Activated CD4-positive, alpha-beta T cell treated with anti-CD3 and anti-CD28 coated beads for 36 hours (primary cell): ENCODE data around the gene CNIH3. TPM values are rescaled to one million over a fixed set of nuclear protein-coding genes. Genes with fewer than 3 reads are reported as not detected.

Experiments used
- ATAC-seq: fragments of 200-7000 bp; cut with Tn5 transposase; one replicate; pipeline ENCODE4 v1.10.0; 2021; ENCODE audit warnings: mild to moderate bottlenecking, moderate library complexity
- CTCF ChIA-PET: fragments of 350-600 bp; sonication (Branson Sonifier 250); formaldehyde crosslinking; loops from one replicate; lab custom pipeline; 2021; ENCODE audit warnings: antibody characterized with exemption; lab: Charles Lee
- POLR2A ChIA-PET: fragments of 350-600 bp; sonication (Branson Sonifier 250); formaldehyde crosslinking; loops from one replicate; lab custom pipeline; 2021; ENCODE audit warnings: antibody characterized with exemption, inconsistent platforms; lab: Charles Lee
- DNase-seq: peaks from one replicate; pipeline ENCODE4 v3.0.0-alpha.2; 2020
- H3K27ac Mint-ChIP-seq: one replicate; pipeline ENCODE4 v1.8.0; 2021; ENCODE audit warnings: mixed read lengths
- H3K27me3 Mint-ChIP-seq: one replicate; pipeline ENCODE4 v1.8.0; 2021; ENCODE audit warnings: mixed read lengths
- H3K36me3 Mint-ChIP-seq: one replicate; pipeline ENCODE4 v1.8.0; 2021; ENCODE audit warnings: low read depth, mixed read lengths
- H3K4me1 Mint-ChIP-seq: one replicate; pipeline ENCODE4 v1.8.0; 2021; ENCODE audit warnings: mixed read lengths
- H3K4me3 Mint-ChIP-seq: one replicate; pipeline ENCODE4 v1.8.0; 2021; ENCODE audit warnings: mild to moderate bottlenecking, moderate library complexity, mixed read lengths
- H3K9me3 Mint-ChIP-seq: one replicate; pipeline ENCODE4 v1.8.0; 2021; ENCODE audit warnings: low read depth, mixed read lengths
- intact Hi-C, 2 experiments: fragments of 100-400 bp; cut with DNase I in 1 of 2; cut with micrococcal nuclease in 1 of 2; formaldehyde crosslinking; loops; one replicate each; pipeline versions ENCODE4 v1.14.2 to v1.15.1; 2022 to 2024; cut with DNase I, micrococcal nuclease
- total RNA-seq, 2 experiments: library from RNA; stranded (reverse); gene quantifications; one replicate each; pipeline ENCODE4 v1.2.3, GENCODE V29; 2021

Gene CNIH3
- total RNA-seq, 2 experiments from 2014 or later = 1.5 to 1.8 TPM

DNA sequence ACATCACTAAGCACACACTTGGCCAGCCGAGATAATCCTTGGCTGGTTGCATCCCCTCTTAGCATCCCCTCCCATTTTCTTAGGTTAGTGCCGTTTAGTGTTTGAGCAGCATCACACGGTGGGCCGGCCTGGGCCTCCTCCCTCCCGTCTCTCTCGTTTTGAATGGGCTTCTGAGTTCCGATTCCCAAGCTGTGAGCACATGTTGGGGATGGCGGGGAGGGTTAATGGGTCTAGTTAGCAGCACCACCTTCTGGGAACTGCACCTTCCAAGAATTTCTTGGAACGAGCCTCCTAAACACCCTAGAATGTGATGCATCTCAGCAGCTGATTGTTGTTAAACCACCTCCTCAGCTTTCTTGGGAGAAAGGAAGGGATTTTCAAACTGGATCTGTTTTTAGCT is 73.3 kb downstream of the CNIH3 start:
- ChIA-PET POLR2A (interaction anchor here (0.6 kb wide), 1 partner anchor 201 kb away, joined by 3 read pairs; no protein-coding TSS in a partner anchor), CTCF (no interaction called here)
- Mint-ChIP-seq H3K27me3 (peaks cover 2% of the 10 kb centered on the region), H3K4me3 (no peak overlapping the region), H3K4me1 (no peaks in the 10 kb centered on the region), H3K27ac (no peak overlapping the region), H3K36me3 (no peaks in the 10 kb centered on the region), H3K9me3 (no peaks in the 10 kb centered on the region)
- DNase-seq (no peak), ATAC-seq (no peak)
- intact Hi-C loops = no loop called here

GRCh38 chr1:224690576-224690975 is 74.5 kb downstream of the CNIH3 start:
- no peaks in the 10 kb centered on the region for H3K36me3 Mint-ChIP-seq
- H3K4me3 Mint-ChIP-seq = no peak overlapping the region
- peaks cover 2% of the 10 kb centered on the region for H3K27me3 Mint-ChIP-seq
- no peak overlapping the region for H3K27ac Mint-ChIP-seq
- ChIA-PET POLR2A (no interaction called here), CTCF (no interaction called here)
- ATAC-seq = no peak
- H3K4me1 Mint-ChIP-seq = no peaks in the 10 kb centered on the region
- intact Hi-C loops = no loop called here
- H3K9me3 Mint-ChIP-seq = no peaks in the 10 kb centered on the region
- no peak for DNase-seq

DNA sequence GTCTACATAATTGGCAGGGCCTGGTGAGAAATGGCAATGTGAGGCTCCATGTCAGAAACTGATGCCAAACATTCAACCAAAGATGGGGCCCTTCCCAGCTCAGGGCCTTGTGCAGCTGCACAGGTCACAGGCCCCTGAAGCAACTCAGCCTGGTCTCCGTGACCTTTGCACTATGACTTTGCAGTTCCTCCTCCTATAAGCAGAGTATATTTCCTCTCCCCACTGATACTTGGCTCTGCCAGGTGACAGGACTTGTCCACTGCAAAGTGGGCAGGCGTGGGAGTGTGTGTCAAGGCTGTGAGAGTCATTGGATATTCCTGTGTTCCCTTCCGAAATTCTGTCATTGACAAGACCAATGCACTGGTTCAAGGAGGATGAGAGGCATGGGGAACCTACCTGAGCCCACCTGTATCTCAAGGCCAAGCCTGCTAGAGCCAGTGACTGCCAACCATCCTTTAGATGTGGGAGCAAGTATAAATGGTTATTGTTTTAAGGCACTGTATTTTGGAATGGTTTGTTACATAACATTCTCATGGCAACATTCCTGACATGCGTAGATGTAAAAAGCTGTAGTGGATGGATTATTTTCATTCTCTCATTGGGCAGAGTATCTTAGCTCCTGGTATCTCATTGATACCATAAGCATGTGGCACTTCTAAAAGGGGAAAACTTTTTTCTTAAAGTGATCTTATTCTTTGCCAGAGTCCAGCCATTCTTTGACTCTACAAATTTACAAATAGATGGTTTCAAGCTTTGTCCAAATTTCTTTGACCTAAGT is 75.2 kb downstream of the CNIH3 start:
- intact Hi-C loops = no loop called here

GRCh38 chr1:224694969-224695368 is 78.9 kb downstream of the CNIH3 start:
- no peaks in the 10 kb centered on the region for H3K4me1 Mint-ChIP-seq
- intact Hi-C loops = no loop called here
- POLR2A ChIA-PET = no interaction called here
- no peak for ATAC-seq
- DNase-seq = no peak
- no peak overlapping the region for H3K4me3 Mint-ChIP-seq
- CTCF ChIA-PET = no interaction called here
- no peak overlapping the region for H3K27ac Mint-ChIP-seq
- no peaks in the 10 kb centered on the region for H3K36me3 Mint-ChIP-seq
- no peaks in the 10 kb centered on the region for H3K27me3 Mint-ChIP-seq
- no peaks in the 10 kb centered on the region for H3K9me3 Mint-ChIP-seq

More for the DNA sequence above, 75.2 kb downstream of the CNIH3 start:
- POLR2A ChIA-PET = no interaction called here
- no peak overlapping the region for H3K4me3 Mint-ChIP-seq
- no peaks in the 10 kb centered on the region for H3K4me1 Mint-ChIP-seq
- DNase-seq (no peak), ATAC-seq (no peak)
- no peaks in the 10 kb centered on the region for H3K27me3 Mint-ChIP-seq
- no peak overlapping the region for H3K27ac Mint-ChIP-seq
- CTCF ChIA-PET = no interaction called here
- H3K36me3 Mint-ChIP-seq = no peaks in the 10 kb centered on the region
- no peaks in the 10 kb centered on the region for H3K9me3 Mint-ChIP-seq

DNA sequence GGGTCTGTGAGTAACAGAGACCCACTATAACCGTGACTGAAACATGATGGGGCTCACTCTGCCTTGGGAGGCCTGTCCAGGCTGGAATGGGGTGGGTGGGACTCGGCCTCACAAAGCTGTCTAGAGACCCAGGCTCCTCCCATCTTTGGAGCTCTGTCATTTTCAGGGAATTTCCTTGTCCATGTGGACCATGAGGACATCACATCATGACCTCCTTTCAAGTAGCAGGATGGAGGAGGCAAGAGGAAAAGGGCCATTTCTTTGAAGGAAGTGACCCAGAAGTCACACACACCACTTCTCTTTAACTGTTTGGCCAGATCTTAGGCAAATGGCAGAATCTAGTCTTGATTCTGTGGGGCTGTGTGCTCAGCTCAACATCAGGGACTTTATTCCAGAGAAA is 79.9 kb downstream of the CNIH3 start:
- Mint-ChIP-seq H3K4me3 (no peak overlapping the region), H3K36me3 (no peaks in the 10 kb centered on the region), H3K27ac (no peak overlapping the region), H3K4me1 (no peaks in the 10 kb centered on the region), H3K27me3 (no peaks in the 10 kb centered on the region), H3K9me3 (no peaks in the 10 kb centered on the region)
- ATAC-seq (no peak), DNase-seq (no peak)
- ChIA-PET CTCF (no interaction called here), POLR2A (no interaction called here)
- intact Hi-C loops = no loop called here

DNA sequence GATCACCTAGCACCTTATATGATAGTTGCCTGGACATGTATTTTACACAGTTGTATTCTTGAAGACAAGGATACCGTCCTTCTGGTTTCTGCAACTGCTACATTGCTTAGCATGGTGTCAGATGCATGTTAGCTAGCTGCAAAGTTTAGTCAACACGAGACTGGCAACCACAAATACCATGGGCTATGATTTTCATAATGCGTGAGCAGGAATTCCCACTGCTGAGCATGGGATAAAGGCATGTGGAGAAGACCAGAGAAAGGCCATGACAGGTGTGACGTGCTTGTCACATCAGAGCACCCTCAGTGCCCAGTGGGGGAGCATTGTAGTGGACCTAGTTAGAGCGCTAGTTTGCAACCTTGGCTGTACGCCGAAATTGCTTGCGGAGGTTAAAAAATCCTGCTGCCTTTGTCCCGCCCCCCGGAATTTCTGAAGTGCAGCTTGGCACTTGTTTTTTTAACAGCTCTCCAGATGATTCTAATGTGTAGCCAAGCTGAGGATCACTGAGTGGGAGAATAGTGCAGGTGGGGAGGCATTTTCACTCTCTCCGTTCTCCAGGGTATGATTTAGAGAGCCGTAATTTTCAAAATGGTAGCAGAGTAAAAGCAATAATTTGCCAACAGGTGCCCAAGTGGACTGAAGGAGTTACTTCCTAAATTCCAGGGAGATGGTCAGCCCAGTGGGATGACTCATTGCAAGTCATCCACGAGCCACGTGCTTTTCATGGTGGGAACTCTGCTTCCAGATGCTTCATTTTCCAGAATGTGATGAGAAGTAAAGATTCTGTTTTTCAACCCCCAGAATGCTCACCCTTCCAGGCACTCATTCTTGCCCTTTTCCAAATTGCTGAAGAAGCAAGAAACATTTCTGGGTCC is 81.0 kb downstream of the CNIH3 start:
- H3K27ac Mint-ChIP-seq = no peak overlapping the region
- POLR2A ChIA-PET = interaction anchor here (0.6 kb wide), 1 partner anchor 124 kb away, joined by 3 read pairs; no protein-coding TSS in a partner anchor
- intact Hi-C loops = no loop called here

GRCh38 chr1:224698015-224698451 is 81.9 kb downstream of the CNIH3 start:
- Mint-ChIP-seq H3K36me3 (no peaks in the 10 kb centered on the region), H3K4me1 (no peaks in the 10 kb centered on the region), H3K27me3 (no peaks in the 10 kb centered on the region), H3K27ac (no peak overlapping the region), H3K4me3 (no peak overlapping the region), H3K9me3 (no peaks in the 10 kb centered on the region)
- ChIA-PET POLR2A (no interaction called here), CTCF (no interaction called here)
- DNase-seq = no peak
- intact Hi-C loops = no loop called here
- no peak for ATAC-seq

More for the DNA sequence above, 81.0 kb downstream of the CNIH3 start:
- H3K4me1 Mint-ChIP-seq = no peaks in the 10 kb centered on the region
- H3K9me3 Mint-ChIP-seq = no peaks in the 10 kb centered on the region
- DNase-seq (no peak), ATAC-seq (no peak)
- no peaks in the 10 kb centered on the region for H3K36me3 Mint-ChIP-seq
- H3K4me3 Mint-ChIP-seq = no peak overlapping the region
- H3K27me3 Mint-ChIP-seq = no peaks in the 10 kb centered on the region
- CTCF ChIA-PET = interaction anchor here (1.2 kb wide), 1 partner anchor 115 kb away, joined by 3 read pairs; no protein-coding TSS in a partner anchor

- Mint-ChIP-seq H3K4me3 (no peak overlapping the region), H3K9me3 (no peaks in the 10 kb centered on the region), H3K4me1 (no peaks in the 10 kb centered on the region), H3K36me3 (no peaks in the 10 kb centered on the region), H3K27ac (no peak overlapping the region), H3K27me3 (no peaks in the 10 kb centered on the region)
- peak; percentile 25 for DNase-seq
- intact Hi-C loops = loop anchor here (1.0 to 5.0 kb wide), 2 partner anchors 150 to 151 kb away; no protein-coding TSS in a partner anchor
- ChIA-PET POLR2A (no interaction called here), CTCF (interaction anchor here (0.6 to 1.3 kb wide), 6 partner anchors 39 to 222 kb away, joined by 3 to 6 read pairs (median 4); no protein-coding TSS in a partner anchor)
- ATAC-seq = no peak
Observed at GRCh38 chr1:224700918-224701531, 84.9 kb downstream of the CNIH3 start.

GRCh38 chr1:224703702-224704101 is 87.6 kb downstream of the CNIH3 start:
- Mint-ChIP-seq H3K36me3 (no peaks in the 10 kb centered on the region), H3K27me3 (no peaks in the 10 kb centered on the region), H3K27ac (no peak overlapping the region), H3K4me1 (peaks cover 10% of the 10 kb centered on the region), H3K4me3 (no peak overlapping the region), H3K9me3 (no peaks in the 10 kb centered on the region)
- CTCF ChIA-PET = interaction anchor here (0.6 kb wide), 1 partner anchor 395 kb away, joined by 3 read pairs; no protein-coding TSS in a partner anchor
- ATAC-seq (no peak), DNase-seq (no peak)
- intact Hi-C loops = loop anchor here in 1 of 2 experiments (5.0 kb wide), 1 partner anchor 149 kb away; no protein-coding TSS in a partner anchor
- POLR2A ChIA-PET = interaction anchor here (0.7 kb wide), 1 partner anchor 77 kb away, joined by 3 read pairs; no protein-coding TSS in a partner anchor

GRCh38 chr1:224704107-224704735 is 88.1 kb downstream of the CNIH3 start:
- no peaks in the 10 kb centered on the region for H3K9me3 Mint-ChIP-seq
- H3K4me1 Mint-ChIP-seq = peaks cover 10% of the 10 kb centered on the region
- H3K36me3 Mint-ChIP-seq = no peaks in the 10 kb centered on the region
- no peaks in the 10 kb centered on the region for H3K27me3 Mint-ChIP-seq
- no peak overlapping the region for H3K4me3 Mint-ChIP-seq
- no peak for ATAC-seq
- H3K27ac Mint-ChIP-seq = no peak overlapping the region
- ChIA-PET POLR2A (no interaction called here), CTCF (no interaction called here)
- intact Hi-C loops = loop anchor here in 1 of 2 experiments (5.0 kb wide), 1 partner anchor 148 kb away; no protein-coding TSS in a partner anchor
- no peak for DNase-seq

GRCh38 chr1:224705578-224705977 is 89.5 kb downstream of the CNIH3 start:
- Mint-ChIP-seq H3K9me3 (no peaks in the 10 kb centered on the region), H3K4me3 (no peak overlapping the region), H3K36me3 (no peaks in the 10 kb centered on the region), H3K27ac (no peak overlapping the region), H3K4me1 (peaks cover 10% of the 10 kb centered on the region), H3K27me3 (no peaks in the 10 kb centered on the region)
- ChIA-PET POLR2A (no interaction called here), CTCF (no interaction called here)
- ATAC-seq (no peak), DNase-seq (no peak)
- intact Hi-C loops = no loop called here
